Activated naive CD8-positive, alpha-beta T cell treated with anti-CD3 and anti-CD28 coated beads for 36 hours (primary cell): ENCODE measurements around the gene RHOJ. TPM values are rescaled to one million over a fixed set of nuclear protein-coding genes. Genes with fewer than 3 reads are reported as not detected.

Experiments used
- DNase-seq: peaks from one replicate; pipeline ENCODE4 v3.0.0; 2021
- H3K27ac Mint-ChIP-seq: one replicate; pipeline ENCODE4 v1.8.0; 2022; ENCODE audit warnings: mild to moderate bottlenecking, moderate library complexity, mixed read lengths
- H3K27me3 Mint-ChIP-seq: one replicate; pipeline ENCODE4 v1.8.0; 2022; ENCODE audit warnings: mild to moderate bottlenecking, mixed read lengths
- H3K36me3 Mint-ChIP-seq: one replicate; pipeline ENCODE4 v1.8.0; 2021; ENCODE audit warnings: mild to moderate bottlenecking, mixed read lengths
- H3K4me1 Mint-ChIP-seq: one replicate; pipeline ENCODE4 v1.8.0; 2021; ENCODE audit warnings: mixed read lengths
- H3K4me3 Mint-ChIP-seq: one replicate; pipeline ENCODE4 v1.8.0; 2022; ENCODE audit warnings: mild to moderate bottlenecking, moderate library complexity, mixed read lengths
- H3K9me3 Mint-ChIP-seq: one replicate; pipeline ENCODE4 v1.8.0; 2022; ENCODE audit warnings: mixed read lengths
- total RNA-seq, 2 experiments: library from RNA; stranded (reverse); gene quantifications; one replicate each; pipeline ENCODE4 v1.2.3, GENCODE V29; 2021

RHOJ gene
- total RNA-seq, 2 experiments from 2014 or later: not detected

- Mint-ChIP-seq H3K36me3 (no peaks in the 10 kb centered on the region), H3K27me3 (peaks cover 3% of the 10 kb centered on the region), H3K27ac (no peak overlapping the region), H3K4me3 (no peak overlapping the region), H3K9me3 (no peaks in the 10 kb centered on the region), H3K4me1 (no peaks in the 10 kb centered on the region)
- no peak for DNase-seq
Measured at GRCh38 chr14:63193236-63193635, 11.0 kb upstream of the RHOJ start.

- Mint-ChIP-seq H3K36me3 (no peaks in the 10 kb centered on the region), H3K9me3 (no peaks in the 10 kb centered on the region), H3K27me3 (peaks cover 27% of the 10 kb centered on the region), H3K27ac (no peak overlapping the region), H3K4me1 (no peaks in the 10 kb centered on the region), H3K4me3 (no peak overlapping the region)
- no peak for DNase-seq
Measured at GRCh38 chr14:63200035-63200740, 4.1 kb upstream of the RHOJ start.

- Mint-ChIP-seq H3K27me3 (peaks cover 27% of the 10 kb centered on the region), H3K36me3 (no peaks in the 10 kb centered on the region), H3K27ac (no peak overlapping the region), H3K4me1 (no peaks in the 10 kb centered on the region), H3K4me3 (no peak overlapping the region), H3K9me3 (no peaks in the 10 kb centered on the region)
- no peak for DNase-seq
Measured at GRCh38 chr14:63200767-63201166, 3.5 kb upstream of the RHOJ start.

DNA sequence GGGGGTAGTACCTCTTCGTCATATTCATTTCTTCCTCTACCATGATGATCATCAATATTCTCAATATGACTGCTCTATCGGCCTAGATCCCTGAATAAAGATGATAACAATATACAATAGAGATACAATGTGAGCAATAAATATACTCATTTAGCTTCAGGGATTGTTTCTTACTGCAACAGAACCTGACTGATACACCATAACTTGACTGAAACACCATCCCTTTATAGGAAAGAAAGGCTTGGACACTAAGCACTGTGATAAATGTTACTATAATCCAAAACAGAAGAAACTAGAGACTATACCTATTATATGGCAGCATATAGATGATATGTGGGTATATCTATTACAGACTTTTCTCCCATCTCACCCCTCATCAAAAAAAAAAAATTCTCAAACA is 1.2 kb upstream of the RHOJ start:
- H3K27me3 Mint-ChIP-seq: peaks cover 27% of the 10 kb centered on the region
- no peaks in the 10 kb centered on the region for H3K4me1 Mint-ChIP-seq
- no peak overlapping the region for H3K27ac Mint-ChIP-seq
- H3K36me3 Mint-ChIP-seq: no peaks in the 10 kb centered on the region
- H3K9me3 Mint-ChIP-seq: no peaks in the 10 kb centered on the region
- no peak overlapping the region for H3K4me3 Mint-ChIP-seq
- no peak for DNase-seq

- no peaks in the 10 kb centered on the region for H3K4me1 Mint-ChIP-seq
- no peak overlapping the region for H3K4me3 Mint-ChIP-seq
- no peak overlapping the region for H3K27ac Mint-ChIP-seq
- no peaks in the 10 kb centered on the region for H3K9me3 Mint-ChIP-seq
- no peaks in the 10 kb centered on the region for H3K36me3 Mint-ChIP-seq
- DNase-seq: no peak
- H3K27me3 Mint-ChIP-seq: peaks cover 23% of the 10 kb centered on the region
Measured at GRCh38 chr14:63203618-63204406, 431 bp upstream of the RHOJ start.

DNA sequence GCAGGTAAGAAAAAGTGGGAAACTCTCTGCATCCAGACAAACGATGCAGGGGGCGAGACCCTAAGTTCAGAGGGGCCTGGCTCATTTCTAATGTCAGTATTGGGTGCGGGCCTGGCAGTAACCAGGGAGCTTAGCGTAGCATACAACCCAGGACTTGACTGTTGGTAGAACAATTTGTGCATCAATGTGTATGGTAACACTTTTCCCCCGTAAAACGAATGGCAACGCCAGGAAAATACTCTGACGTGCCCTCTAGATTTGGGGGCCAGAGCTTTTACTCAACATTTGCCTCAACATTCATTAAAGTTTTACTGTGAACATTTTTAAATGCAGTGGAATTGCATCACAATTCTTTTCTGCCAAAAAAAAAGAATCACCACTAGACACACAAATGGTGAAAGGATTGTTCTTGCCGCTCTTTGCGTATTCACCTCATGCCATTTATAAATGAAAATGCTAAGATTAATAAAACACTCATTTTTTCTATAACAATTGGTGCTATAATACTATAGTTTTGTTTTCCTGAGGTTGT is 867 bp downstream of the RHOJ start:
- H3K27me3 Mint-ChIP-seq: peaks cover 18% of the 10 kb centered on the region
- no peaks in the 10 kb centered on the region for H3K36me3 Mint-ChIP-seq
- H3K4me1 Mint-ChIP-seq: no peaks in the 10 kb centered on the region

DNA sequence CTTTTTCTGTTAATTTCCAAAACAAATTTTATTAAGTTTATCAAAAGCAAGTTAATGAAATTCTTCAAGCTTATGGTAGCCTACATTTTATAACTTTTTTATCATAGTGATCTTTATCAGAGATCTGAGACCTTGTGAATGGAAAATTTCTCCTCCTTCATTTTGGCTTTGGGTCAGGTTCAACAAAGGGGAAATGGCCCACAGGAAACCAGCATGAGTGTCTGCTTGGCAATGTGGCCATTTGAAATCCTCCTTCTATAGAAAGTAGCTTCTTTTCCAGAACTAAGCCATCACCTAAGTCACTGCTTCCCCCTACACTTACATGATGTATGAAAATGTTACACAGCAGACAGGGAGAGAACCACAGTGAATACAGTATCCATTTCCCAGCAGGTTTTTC is 1.6 kb downstream of the RHOJ start:
- H3K36me3 Mint-ChIP-seq: no peaks in the 10 kb centered on the region
- H3K27ac Mint-ChIP-seq: no peak overlapping the region
- no peaks in the 10 kb centered on the region for H3K9me3 Mint-ChIP-seq
- H3K4me1 Mint-ChIP-seq: no peaks in the 10 kb centered on the region
- no peak for DNase-seq
- H3K4me3 Mint-ChIP-seq: no peak overlapping the region
- peaks cover 15% of the 10 kb centered on the region for H3K27me3 Mint-ChIP-seq

More for the DNA sequence above, 867 bp downstream of the RHOJ start:
- no peak overlapping the region for H3K27ac Mint-ChIP-seq
- no peak for DNase-seq
- H3K9me3 Mint-ChIP-seq: no peaks in the 10 kb centered on the region
- H3K4me3 Mint-ChIP-seq: no peak overlapping the region

DNA sequence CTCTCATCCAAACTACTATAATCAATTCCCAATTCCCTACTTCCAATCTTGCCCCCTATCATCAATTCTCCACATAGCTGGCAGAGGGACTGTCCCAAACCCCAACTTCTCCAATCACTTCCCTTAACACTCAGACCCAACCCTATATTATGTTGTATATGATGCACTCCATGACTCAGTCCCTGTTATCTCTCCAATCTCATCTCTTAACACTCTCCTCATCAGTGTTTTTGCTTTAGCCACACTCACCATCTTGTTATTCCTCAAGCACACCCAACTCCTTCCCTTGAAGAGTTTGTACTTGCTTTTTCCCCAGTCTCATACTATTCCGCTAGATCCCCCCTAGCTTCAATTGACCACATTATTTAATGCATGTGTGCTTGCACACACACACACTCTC is 4.9 kb downstream of the RHOJ start:
- H3K4me3 Mint-ChIP-seq: no peak overlapping the region
- H3K9me3 Mint-ChIP-seq: no peaks in the 10 kb centered on the region
- no peaks in the 10 kb centered on the region for H3K36me3 Mint-ChIP-seq
- no peaks in the 10 kb centered on the region for H3K4me1 Mint-ChIP-seq
- no peak for DNase-seq
- H3K27ac Mint-ChIP-seq: no peak overlapping the region
- H3K27me3 Mint-ChIP-seq: peaks cover 4% of the 10 kb centered on the region

DNA sequence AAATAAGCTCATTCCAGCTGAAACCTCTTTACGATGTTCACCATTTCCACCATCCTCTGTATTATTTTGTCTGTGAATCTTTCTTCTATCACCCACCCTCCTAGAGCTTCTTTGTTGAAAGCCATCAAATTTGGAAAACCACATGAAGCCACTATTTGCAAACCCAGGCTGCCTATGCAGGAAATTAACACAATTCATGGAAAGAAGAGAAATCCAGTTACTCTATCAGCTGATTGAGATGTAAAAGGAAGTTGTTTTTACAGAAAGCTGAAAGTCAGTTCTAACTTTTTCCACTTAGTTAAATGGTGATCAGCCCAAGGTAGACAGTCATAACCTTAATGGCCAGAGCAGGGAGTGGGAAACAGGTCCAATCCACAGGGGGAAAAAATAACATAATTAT is 6.6 kb downstream of the RHOJ start:
- H3K36me3 Mint-ChIP-seq: no peaks in the 10 kb centered on the region
- peaks cover 4% of the 10 kb centered on the region for H3K27me3 Mint-ChIP-seq
- no peaks in the 10 kb centered on the region for H3K9me3 Mint-ChIP-seq
- H3K4me3 Mint-ChIP-seq: no peak overlapping the region
- no peak for DNase-seq
- H3K27ac Mint-ChIP-seq: no peak overlapping the region
- no peaks in the 10 kb centered on the region for H3K4me1 Mint-ChIP-seq

DNA sequence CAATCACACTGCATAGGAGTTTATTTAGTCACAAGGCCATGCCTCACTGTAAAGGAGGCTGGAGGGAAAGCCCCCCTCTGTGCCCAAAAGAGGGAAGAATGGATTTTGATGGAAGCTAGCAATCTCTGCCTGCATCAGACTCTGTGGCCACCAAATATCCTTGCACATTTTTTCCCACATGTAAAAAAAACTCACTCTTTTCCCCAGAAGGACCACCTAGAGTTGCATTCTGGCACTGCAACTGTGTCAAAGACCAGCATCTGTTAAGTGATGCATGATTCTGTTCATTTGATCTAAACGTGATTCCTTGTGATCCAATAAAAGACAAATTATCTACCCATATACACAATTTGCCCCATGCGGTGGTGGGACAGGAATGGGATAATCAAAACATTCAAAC is 8.0 kb downstream of the RHOJ start:
- DNase-seq: no peak
- H3K9me3 Mint-ChIP-seq: no peaks in the 10 kb centered on the region
- no peaks in the 10 kb centered on the region for H3K4me1 Mint-ChIP-seq

GRCh38 chr14:63212776-63213500 is 8.7 kb downstream of the RHOJ start:
- H3K9me3 Mint-ChIP-seq: no peaks in the 10 kb centered on the region
- H3K27ac Mint-ChIP-seq: no peak overlapping the region
- no peaks in the 10 kb centered on the region for H3K36me3 Mint-ChIP-seq
- no peak overlapping the region for H3K4me3 Mint-ChIP-seq
- peaks cover 4% of the 10 kb centered on the region for H3K27me3 Mint-ChIP-seq
- H3K4me1 Mint-ChIP-seq: no peaks in the 10 kb centered on the region
- DNase-seq: no peak

More for the DNA sequence above, 8.0 kb downstream of the RHOJ start:
- Mint-ChIP-seq H3K27ac (no peak overlapping the region), H3K36me3 (no peaks in the 10 kb centered on the region), H3K4me3 (no peak overlapping the region), H3K27me3 (peaks cover 4% of the 10 kb centered on the region)

GRCh38 chr14:63214417-63215196 is 10.4 kb downstream of the RHOJ start:
- Mint-ChIP-seq H3K4me1 (no peaks in the 10 kb centered on the region), H3K27me3 (peaks cover 4% of the 10 kb centered on the region)

DNA sequence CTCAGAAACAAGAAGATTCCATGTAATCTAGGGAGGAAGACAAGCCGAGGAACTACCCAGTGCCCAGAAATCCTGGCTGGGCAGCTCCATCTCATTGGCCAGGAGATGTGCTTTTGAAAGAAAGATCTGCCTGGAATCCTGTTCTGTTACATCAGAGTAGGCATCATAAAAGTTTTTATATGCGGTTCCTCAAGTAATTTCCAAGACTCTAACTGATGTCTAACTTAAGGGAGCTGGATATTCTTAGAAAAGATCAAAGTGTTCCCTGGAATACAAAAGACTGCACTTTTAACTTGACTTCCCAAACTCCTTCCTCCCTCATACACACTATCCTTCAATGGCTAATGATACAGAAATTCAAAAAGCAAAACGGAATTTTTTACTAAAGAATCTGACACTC is 16.3 kb downstream of the RHOJ start:
- H3K27me3 Mint-ChIP-seq: peaks cover 21% of the 10 kb centered on the region
- no peak overlapping the region for H3K4me3 Mint-ChIP-seq
- no peak overlapping the region for H3K27ac Mint-ChIP-seq
- peaks cover 2% of the 10 kb centered on the region for H3K9me3 Mint-ChIP-seq
- no peak for DNase-seq
- no peaks in the 10 kb centered on the region for H3K4me1 Mint-ChIP-seq
- no peaks in the 10 kb centered on the region for H3K36me3 Mint-ChIP-seq

More at GRCh38 chr14:63214417-63215196, 10.4 kb downstream of the RHOJ start:
- no peaks in the 10 kb centered on the region for H3K9me3 Mint-ChIP-seq
- DNase-seq: no peak
- no peaks in the 10 kb centered on the region for H3K36me3 Mint-ChIP-seq
- no peak overlapping the region for H3K4me3 Mint-ChIP-seq
- H3K27ac Mint-ChIP-seq: no peak overlapping the region

- no peak overlapping the region for H3K4me3 Mint-ChIP-seq
- no peak overlapping the region for H3K27ac Mint-ChIP-seq
- H3K4me1 Mint-ChIP-seq: no peaks in the 10 kb centered on the region
- H3K27me3 Mint-ChIP-seq: peaks cover 21% of the 10 kb centered on the region
- no peak for DNase-seq
- H3K36me3 Mint-ChIP-seq: no peaks in the 10 kb centered on the region
- H3K9me3 Mint-ChIP-seq: peaks cover 2% of the 10 kb centered on the region
Measured at GRCh38 chr14:63223596-63223995, 19.4 kb downstream of the RHOJ start.
